HEK293 (cell line): ENCODE results near the gene EZH1.
A peak's percentile ranks its signal among the peaks of the same experiment; 100 is the strongest.

Experiments used
- CTCF ChIA-PET: fragments of 350-600 bp; formaldehyde crosslinking; extraction: SDS; loops from one replicate; lab custom pipeline; 2021; ENCODE audit warnings: antibody characterized with exemption; lab: Yijun Ruan, JAX
- POLR2A ChIA-PET: fragments of 300-600 bp; formaldehyde crosslinking; extraction: SDS; loops from one replicate; lab custom pipeline; 2020; ENCODE audit warnings: antibody characterized with exemption, inconsistent platforms; lab: Yijun Ruan, JAX
- H3K27ac ChIP-seq: fragments of 200-500 bp; sonication (Bioruptor generic); 2 replicates; pipeline ENCODE4 v1.5.1; 2014; ENCODE audit warnings: low read depth, low read length, control low read depth, inconsistent platforms; ENCODE audit errors: extremely low read depth
- H3K36me3 ChIP-seq, 2 experiments: fragments of 200-500 bp in 1 of 2; sonication (Bioruptor generic) in 1 of 2; 1 replicate in 1 of 2; 2 replicates in 1 of 2; pipeline ENCODE4 v1.5.1; 2014 to 2017; ENCODE audit warnings: inconsistent platforms in 2 of 2, low read length in 2 of 2; ENCODE audit not compliant: control insufficient read depth in 2 of 2, insufficient read depth in 1 of 2
- H3K4me1 ChIP-seq: fragments of 200-500 bp; sonication (Bioruptor generic); 2 replicates; pipeline ENCODE4 v1.5.1; 2014; ENCODE audit warnings: mild to moderate bottlenecking, low read length, inconsistent platforms; ENCODE audit not compliant: control insufficient read depth, insufficient read depth
- H3K4me3 ChIP-seq: 2 replicates; pipeline ENCODE4 v1.5.1; 2011; ENCODE audit warnings: low read depth, mild to moderate bottlenecking, control low read depth, low read length, moderate library complexity
- H3K9me3 ChIP-seq: fragments of 200-500 bp; sonication (Bioruptor generic); 2 replicates; pipeline ENCODE4 v1.5.1; 2014; ENCODE audit warnings: low read depth, low read length, inconsistent platforms; ENCODE audit not compliant: control insufficient read depth, insufficient read depth
- EGR2 ChIP-seq: fragments of 450-650 bp; formaldehyde crosslinking; IDR thresholded peaks from 2 replicates; pipeline ENCODE4 v1.5.1; 2016; ENCODE audit warnings: low read depth, missing biosample characterization, missing genetic modification characterization
- GLIS1 ChIP-seq: fragments of 450-650 bp; formaldehyde crosslinking; IDR thresholded peaks from 2 replicates; pipeline ENCODE4 v1.5.1; 2016; ENCODE audit warnings: missing biosample characterization, missing genetic modification characterization
- GLIS2 ChIP-seq: fragments of 450-650 bp; formaldehyde crosslinking; IDR thresholded peaks from 2 replicates; pipeline ENCODE4 v1.5.1; 2016; ENCODE audit warnings: missing biosample characterization, missing genetic modification characterization
- IKZF3 ChIP-seq: fragments of 450-650 bp; IDR thresholded peaks from 2 replicates; pipeline ENCODE4 v1.5.0; 2018; ENCODE audit warnings: missing biosample characterization, mild to moderate bottlenecking, missing genetic modification characterization, moderate library complexity
- KLF1 ChIP-seq: fragments of 450-650 bp; formaldehyde crosslinking; IDR thresholded peaks from 2 replicates; pipeline ENCODE4 v1.5.1; 2016; ENCODE audit warnings: missing biosample characterization, missing genetic modification characterization
- REPIN1 ChIP-seq: fragments of 450-650 bp; formaldehyde crosslinking; IDR thresholded peaks from 2 replicates; pipeline ENCODE4 v1.5.1; 2017; ENCODE audit warnings: missing biosample characterization, missing genetic modification characterization, low read depth
- SP2 ChIP-seq: fragments of 450-650 bp; formaldehyde crosslinking; IDR thresholded peaks from 2 replicates; pipeline ENCODE4 v1.5.1; 2016; ENCODE audit warnings: missing biosample characterization, missing genetic modification characterization
- ZFHX2 ChIP-seq: fragments of 450-650 bp; formaldehyde crosslinking; conservative IDR thresholded peaks from 2 replicates; pipeline ENCODE4 v1.5.1; 2016; ENCODE audit warnings: missing biosample characterization, missing genetic modification characterization
- ZFP3 ChIP-seq: fragments of 450-650 bp; formaldehyde crosslinking; IDR thresholded peaks from 2 replicates; pipeline ENCODE4 v1.5.1; 2016; ENCODE audit warnings: low read depth, missing biosample characterization, missing genetic modification characterization
- ZIC2 ChIP-seq: fragments of 450-650 bp; formaldehyde crosslinking; IDR thresholded peaks from 2 replicates; pipeline ENCODE4 v1.5.1; 2016; ENCODE audit warnings: missing biosample characterization, missing genetic modification characterization
- ZNF140 ChIP-seq: fragments of 450-650 bp; formaldehyde crosslinking; IDR thresholded peaks from 2 replicates; pipeline ENCODE4 v1.5.1; 2016; ENCODE audit warnings: missing biosample characterization, missing genetic modification characterization
- ZNF19 ChIP-seq: fragments of 450-650 bp; formaldehyde crosslinking; IDR thresholded peaks from 2 replicates; pipeline ENCODE4; 2016; ENCODE audit warnings: missing biosample characterization, missing genetic modification characterization, low read depth
- ZNF350 ChIP-seq: fragments of 450-650 bp; formaldehyde crosslinking; IDR thresholded peaks from 2 replicates; pipeline ENCODE4 v1.5.0; 2017; ENCODE audit warnings: missing biosample characterization, mild to moderate bottlenecking, missing genetic modification characterization
- ZNF404 ChIP-seq: fragments of 450-650 bp; formaldehyde crosslinking; IDR thresholded peaks from 2 replicates; pipeline ENCODE4 v1.5.1; 2017; ENCODE audit warnings: missing biosample characterization, missing genetic modification characterization
- ZNF423 ChIP-seq: fragments of 450-650 bp; formaldehyde crosslinking; IDR thresholded peaks from 2 replicates; pipeline ENCODE4 v1.5.1; 2016; ENCODE audit warnings: missing biosample characterization, missing genetic modification characterization
- ZNF548 ChIP-seq: fragments of 450-650 bp; formaldehyde crosslinking; IDR thresholded peaks from 2 replicates; pipeline ENCODE4 v1.5.1; 2016; ENCODE audit warnings: missing biosample characterization, missing genetic modification characterization
- ZNF558 ChIP-seq: fragments of 450-650 bp; formaldehyde crosslinking; IDR thresholded peaks from 2 replicates; pipeline ENCODE4 v1.5.1; 2016; ENCODE audit warnings: missing biosample characterization, missing genetic modification characterization
- ZNF560 ChIP-seq: fragments of 450-650 bp; formaldehyde crosslinking; IDR thresholded peaks from 2 replicates; pipeline ENCODE4 v1.5.1; 2017; ENCODE audit warnings: missing biosample characterization, missing genetic modification characterization, borderline replicate concordance
- ZNF600 ChIP-seq: fragments of 450-650 bp; formaldehyde crosslinking; IDR thresholded peaks from 2 replicates; pipeline ENCODE4 v1.5.1; 2016; ENCODE audit warnings: missing biosample characterization, missing genetic modification characterization
- ZNF76 ChIP-seq: fragments of 450-650 bp; formaldehyde crosslinking; IDR thresholded peaks from 2 replicates; pipeline ENCODE4; 2016; ENCODE audit warnings: low read depth, missing biosample characterization, missing genetic modification characterization, borderline replicate concordance
- ZNF785 ChIP-seq: fragments of 450-650 bp; formaldehyde crosslinking; IDR thresholded peaks from 2 replicates; pipeline ENCODE4 v1.5.1; 2016; ENCODE audit warnings: missing biosample characterization, missing genetic modification characterization
- TF ChIP-seq, protein P1 (sequence below): fragments of 450-650 bp; formaldehyde crosslinking; IDR thresholded peaks from 2 replicates; pipeline ENCODE4 v1.5.1; 2016; ENCODE audit warnings: missing biosample characterization, missing genetic modification characterization
- TF ChIP-seq, protein P2 (sequence below): fragments of 450-650 bp; formaldehyde crosslinking; IDR thresholded peaks from 2 replicates; pipeline ENCODE4 v1.5.0; 2017; ENCODE audit warnings: missing biosample characterization, missing genetic modification characterization, borderline replicate concordance
- TF ChIP-seq, protein P3 (sequence below): fragments of 450-650 bp; formaldehyde crosslinking; IDR thresholded peaks from 2 replicates; pipeline ENCODE4 v1.5.1; 2016; ENCODE audit warnings: missing biosample characterization, missing genetic modification characterization
- TF ChIP-seq, protein P4 (sequence below): fragments of 450-650 bp; formaldehyde crosslinking; IDR thresholded peaks from 2 replicates; pipeline ENCODE4 v1.5.1; 2016; ENCODE audit warnings: missing biosample characterization, missing genetic modification characterization
- TF ChIP-seq, protein P5 (sequence below): fragments of 450-650 bp; formaldehyde crosslinking; IDR thresholded peaks from 2 replicates; pipeline ENCODE4 v1.5.1; 2017; ENCODE audit warnings: missing biosample characterization, missing genetic modification characterization

Gene EZH1

DNA sequence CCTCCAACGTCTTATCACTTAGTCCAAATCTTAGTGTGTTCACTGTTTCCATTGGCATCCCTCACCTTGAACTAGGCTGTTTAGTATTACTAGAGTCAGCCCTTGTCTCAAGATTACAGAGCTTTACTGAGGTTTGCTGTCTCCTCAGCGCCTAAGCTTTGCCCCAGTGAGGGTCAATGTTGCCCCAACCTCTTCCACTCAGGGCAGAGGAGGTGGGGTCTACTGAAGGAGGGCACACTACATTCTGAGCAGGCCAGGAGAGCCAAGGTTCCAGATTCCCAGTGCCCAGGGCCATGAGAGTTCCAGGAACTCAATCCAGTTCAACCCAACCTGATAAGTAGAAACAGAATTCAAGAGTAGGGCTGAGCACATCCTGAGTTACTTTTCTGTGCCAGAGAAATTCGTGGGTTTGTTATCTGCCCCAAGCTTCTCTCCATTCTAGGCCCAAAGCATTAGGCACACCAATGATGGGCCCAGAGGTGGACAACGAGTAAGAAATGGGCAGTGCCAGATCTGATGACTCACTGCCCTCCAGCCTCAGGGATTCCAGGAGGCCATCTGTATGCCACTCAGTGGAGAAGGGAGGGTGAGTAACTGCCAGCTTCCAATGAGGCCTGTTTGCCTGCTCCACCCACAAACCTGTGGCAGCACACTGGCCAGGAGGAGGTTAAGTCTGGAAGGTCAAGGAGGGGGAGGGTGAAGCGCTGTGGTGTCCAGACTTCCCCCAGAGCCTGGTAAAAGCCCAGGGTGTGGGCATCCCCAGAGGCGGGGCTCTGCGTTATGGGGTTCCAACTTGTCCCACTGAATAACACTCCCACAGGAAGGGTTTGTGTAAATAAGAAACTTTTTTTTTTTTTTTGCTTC is 77.5 kb downstream of the EZH1 start:
- ChIA-PET CTCF (interaction anchor here (1.4 kb wide), 2 partner anchors 10 to 96 kb away, joined by 3 to 4 read pairs; no protein-coding TSS in a partner anchor), POLR2A (interaction anchor here (0.6 to 2.1 kb wide), 5 partner anchors 9 to 63 kb away, joined by 3 to 11 read pairs (median 6); partner anchors contain the start of genes PLEKHH3, RETREG3 and TUBG1)
- H3K4me3 ChIP-seq, result no peak overlapping the region
- peaks cover 33 to 88% of the 10 kb centered on the region in 2 experiments for H3K36me3 ChIP-seq
- H3K9me3 ChIP-seq, result no peaks in the 10 kb centered on the region
- no peaks in the 10 kb centered on the region for H3K4me1 ChIP-seq
- H3K27ac ChIP-seq, result no peak overlapping the region
- no peak for TF ChIP-seq ZNF19 (tag by site-specific recombination)
- peak; percentile 31 for TF ChIP-seq SP2 (tag by site-specific recombination)
- TF ChIP-seq GLIS1, result peak; percentile 19; the same call in 1 of the 2 replicates
- TF ChIP-seq ZNF558, result no peak
- no peak for TF ChIP-seq IKZF3
- TF ChIP-seq GLIS2 (tag by site-specific recombination), result peak; percentile 40
- TF ChIP-seq REPIN1, result no peak
- TF ChIP-seq ZNF350 (tag by site-specific recombination), result no peak
- peak; percentile 52; the same call in 1 of the 2 replicates for TF ChIP-seq EGR2
- TF ChIP-seq, protein P1, sequence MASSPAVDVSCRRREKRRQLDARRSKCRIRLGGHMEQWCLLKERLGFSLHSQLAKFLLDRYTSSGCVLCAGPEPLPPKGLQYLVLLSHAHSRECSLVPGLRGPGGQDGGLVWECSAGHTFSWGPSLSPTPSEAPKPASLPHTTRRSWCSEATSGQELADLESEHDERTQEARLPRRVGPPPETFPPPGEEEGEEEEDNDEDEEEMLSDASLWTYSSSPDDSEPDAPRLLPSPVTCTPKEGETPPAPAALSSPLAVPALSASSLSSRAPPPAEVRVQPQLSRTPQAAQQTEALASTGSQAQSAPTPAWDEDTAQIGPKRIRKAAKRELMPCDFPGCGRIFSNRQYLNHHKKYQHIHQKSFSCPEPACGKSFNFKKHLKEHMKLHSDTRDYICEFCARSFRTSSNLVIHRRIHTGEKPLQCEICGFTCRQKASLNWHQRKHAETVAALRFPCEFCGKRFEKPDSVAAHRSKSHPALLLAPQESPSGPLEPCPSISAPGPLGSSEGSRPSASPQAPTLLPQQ (tag by site-specific recombination), result 0 out of 2 replicates have a peak, but pooled peaks have one; percentile 33
- TF ChIP-seq, protein P2, sequence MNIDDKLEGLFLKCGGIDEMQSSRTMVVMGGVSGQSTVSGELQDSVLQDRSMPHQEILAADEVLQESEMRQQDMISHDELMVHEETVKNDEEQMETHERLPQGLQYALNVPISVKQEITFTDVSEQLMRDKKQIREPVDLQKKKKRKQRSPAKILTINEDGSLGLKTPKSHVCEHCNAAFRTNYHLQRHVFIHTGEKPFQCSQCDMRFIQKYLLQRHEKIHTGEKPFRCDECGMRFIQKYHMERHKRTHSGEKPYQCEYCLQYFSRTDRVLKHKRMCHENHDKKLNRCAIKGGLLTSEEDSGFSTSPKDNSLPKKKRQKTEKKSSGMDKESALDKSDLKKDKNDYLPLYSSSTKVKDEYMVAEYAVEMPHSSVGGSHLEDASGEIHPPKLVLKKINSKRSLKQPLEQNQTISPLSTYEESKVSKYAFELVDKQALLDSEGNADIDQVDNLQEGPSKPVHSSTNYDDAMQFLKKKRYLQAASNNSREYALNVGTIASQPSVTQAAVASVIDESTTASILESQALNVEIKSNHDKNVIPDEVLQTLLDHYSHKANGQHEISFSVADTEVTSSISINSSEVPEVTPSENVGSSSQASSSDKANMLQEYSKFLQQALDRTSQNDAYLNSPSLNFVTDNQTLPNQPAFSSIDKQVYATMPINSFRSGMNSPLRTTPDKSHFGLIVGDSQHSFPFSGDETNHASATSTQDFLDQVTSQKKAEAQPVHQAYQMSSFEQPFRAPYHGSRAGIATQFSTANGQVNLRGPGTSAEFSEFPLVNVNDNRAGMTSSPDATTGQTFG (tag by site-specific recombination), result no peak
- peak; percentile 75; the same call in 1 of the 2 replicates for TF ChIP-seq ZNF600 (tag by site-specific recombination)
- no peak for TF ChIP-seq ZNF404
- peak; percentile 57 for TF ChIP-seq ZFHX2 (tag by site-specific recombination)
- TF ChIP-seq KLF1, result 0 out of 2 replicates have a peak, but pooled peaks have one; percentile 13
- TF ChIP-seq ZNF560 (tag by site-specific recombination), result no peak
- no peak for TF ChIP-seq ZIC2 (tag by site-specific recombination)
- TF ChIP-seq ZNF76, result no peak
- TF ChIP-seq, protein P3, sequence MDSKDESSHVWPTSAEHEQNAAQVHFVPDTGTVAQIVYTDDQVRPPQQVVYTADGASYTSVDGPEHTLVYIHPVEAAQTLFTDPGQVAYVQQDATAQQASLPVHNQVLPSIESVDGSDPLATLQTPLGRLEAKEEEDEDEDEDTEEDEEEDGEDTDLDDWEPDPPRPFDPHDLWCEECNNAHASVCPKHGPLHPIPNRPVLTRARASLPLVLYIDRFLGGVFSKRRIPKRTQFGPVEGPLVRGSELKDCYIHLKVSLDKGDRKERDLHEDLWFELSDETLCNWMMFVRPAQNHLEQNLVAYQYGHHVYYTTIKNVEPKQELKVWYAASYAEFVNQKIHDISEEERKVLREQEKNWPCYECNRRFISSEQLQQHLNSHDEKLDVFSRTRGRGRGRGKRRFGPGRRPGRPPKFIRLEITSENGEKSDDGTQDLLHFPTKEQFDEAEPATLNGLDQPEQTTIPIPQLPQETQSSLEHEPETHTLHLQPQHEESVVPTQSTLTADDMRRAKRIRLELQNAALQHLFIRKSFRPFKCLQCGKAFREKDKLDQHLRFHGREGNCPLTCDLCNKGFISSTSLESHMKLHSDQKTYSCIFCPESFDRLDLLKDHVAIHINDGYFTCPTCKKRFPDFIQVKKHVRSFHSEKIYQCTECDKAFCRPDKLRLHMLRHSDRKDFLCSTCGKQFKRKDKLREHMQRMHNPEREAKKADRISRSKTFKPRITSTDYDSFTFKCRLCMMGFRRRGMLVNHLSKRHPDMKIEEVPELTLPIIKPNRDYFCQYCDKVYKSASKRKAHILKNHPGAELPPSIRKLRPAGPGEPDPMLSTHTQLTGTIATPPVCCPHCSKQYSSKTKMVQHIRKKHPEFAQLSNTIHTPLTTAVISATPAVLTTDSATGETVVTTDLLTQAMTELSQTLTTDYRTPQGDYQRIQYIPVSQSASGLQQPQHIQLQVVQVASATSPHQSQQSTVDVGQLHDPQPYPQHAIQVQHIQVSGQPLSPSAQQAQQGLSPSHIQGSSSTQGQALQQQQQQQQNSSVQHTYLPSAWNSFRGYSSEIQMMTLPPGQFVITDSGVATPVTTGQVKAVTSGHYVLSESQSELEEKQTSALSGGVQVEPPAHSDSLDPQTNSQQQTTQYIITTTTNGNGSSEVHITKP (tag by site-specific recombination), result 0 out of 2 replicates have a peak, but pooled peaks have one; percentile 15
- TF ChIP-seq, protein P4, sequence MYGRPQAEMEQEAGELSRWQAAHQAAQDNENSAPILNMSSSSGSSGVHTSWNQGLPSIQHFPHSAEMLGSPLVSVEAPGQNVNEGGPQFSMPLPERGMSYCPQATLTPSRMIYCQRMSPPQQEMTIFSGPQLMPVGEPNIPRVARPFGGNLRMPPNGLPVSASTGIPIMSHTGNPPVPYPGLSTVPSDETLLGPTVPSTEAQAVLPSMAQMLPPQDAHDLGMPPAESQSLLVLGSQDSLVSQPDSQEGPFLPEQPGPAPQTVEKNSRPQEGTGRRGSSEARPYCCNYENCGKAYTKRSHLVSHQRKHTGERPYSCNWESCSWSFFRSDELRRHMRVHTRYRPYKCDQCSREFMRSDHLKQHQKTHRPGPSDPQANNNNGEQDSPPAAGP (tag by site-specific recombination), result peak; percentile 78
- TF ChIP-seq ZNF423, result no peak
- no peak for TF ChIP-seq ZNF785 (tag by site-specific recombination)
- TF ChIP-seq, protein P5, sequence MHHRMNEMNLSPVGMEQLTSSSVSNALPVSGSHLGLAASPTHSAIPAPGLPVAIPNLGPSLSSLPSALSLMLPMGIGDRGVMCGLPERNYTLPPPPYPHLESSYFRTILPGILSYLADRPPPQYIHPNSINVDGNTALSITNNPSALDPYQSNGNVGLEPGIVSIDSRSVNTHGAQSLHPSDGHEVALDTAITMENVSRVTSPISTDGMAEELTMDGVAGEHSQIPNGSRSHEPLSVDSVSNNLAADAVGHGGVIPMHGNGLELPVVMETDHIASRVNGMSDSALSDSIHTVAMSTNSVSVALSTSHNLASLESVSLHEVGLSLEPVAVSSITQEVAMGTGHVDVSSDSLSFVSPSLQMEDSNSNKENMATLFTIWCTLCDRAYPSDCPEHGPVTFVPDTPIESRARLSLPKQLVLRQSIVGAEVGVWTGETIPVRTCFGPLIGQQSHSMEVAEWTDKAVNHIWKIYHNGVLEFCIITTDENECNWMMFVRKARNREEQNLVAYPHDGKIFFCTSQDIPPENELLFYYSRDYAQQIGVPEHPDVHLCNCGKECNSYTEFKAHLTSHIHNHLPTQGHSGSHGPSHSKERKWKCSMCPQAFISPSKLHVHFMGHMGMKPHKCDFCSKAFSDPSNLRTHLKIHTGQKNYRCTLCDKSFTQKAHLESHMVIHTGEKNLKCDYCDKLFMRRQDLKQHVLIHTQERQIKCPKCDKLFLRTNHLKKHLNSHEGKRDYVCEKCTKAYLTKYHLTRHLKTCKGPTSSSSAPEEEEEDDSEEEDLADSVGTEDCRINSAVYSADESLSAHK (tag by site-specific recombination), result no peak
- no peak for TF ChIP-seq ZFP3
- TF ChIP-seq ZNF548 (tag by site-specific recombination), result no peak
- TF ChIP-seq ZNF140 (tag by site-specific recombination), result no peak
